Panc1 (cell line): ENCODE measurements around the gene NHLRC2. TPM values are rescaled to one million over a fixed set of nuclear protein-coding genes. Genes with fewer than 3 reads are reported as not detected.

Experiments
- ATAC-seq: fragments of 200-7000 bp; cut with Tn5 transposase; 2 replicates; pipeline ENCODE4 v1.9.1; 2020; ENCODE audit warnings: mild to moderate bottlenecking, moderate library complexity
- BruUV-seq: library from RNA; stranded (reverse); fragments of 400-500 nt; replicated peaks from 2 replicates; lab custom pipeline; 2021; lab: Mats Ljungman, UMichigan
- CTCF ChIA-PET: fragments of 300-600 bp; sonication (Branson Sonifier 250); formaldehyde crosslinking; loops from one replicate; lab custom pipeline; 2022; ENCODE audit warnings: antibody characterized with exemption; lab: Charles Lee
- POLR2A ChIA-PET: fragments of 300-600 bp; sonication (Branson Sonifier 250); formaldehyde crosslinking; loops from one replicate; lab custom pipeline; 2022; ENCODE audit warnings: antibody characterized with exemption; lab: Charles Lee
- DNase-seq: peaks from one replicate; pipeline ENCODE4 v3.0.0-alpha.2; 2010; ENCODE audit warnings: low read depth, low spot score
- H3K27ac ChIP-seq: 2 replicates; pipeline ENCODE4 v1.5.1; 2011; ENCODE audit warnings: mild to moderate bottlenecking, low read length, inconsistent platforms
- H3K27me3 ChIP-seq: fragments of 200-500 bp; sonication (Bioruptor generic); 2 replicates; pipeline ENCODE4 v1.6.0; 2014; ENCODE audit warnings: low read length, inconsistent platforms; ENCODE audit not compliant: control insufficient read depth, insufficient read depth
- H3K36me3 ChIP-seq: fragments of 200-500 bp; sonication (Bioruptor generic); 2 replicates; pipeline ENCODE4 v1.5.1; 2014; ENCODE audit warnings: inconsistent platforms, mild to moderate bottlenecking, low read length, moderate library complexity; ENCODE audit not compliant: control insufficient read depth, insufficient read depth
- H3K4me1 ChIP-seq: 2 replicates; pipeline ENCODE4 v1.5.1; 2011; ENCODE audit warnings: inconsistent platforms, mild to moderate bottlenecking, low read length, moderate library complexity; ENCODE audit not compliant: control insufficient read depth, insufficient read depth
- H3K4me3 ChIP-seq, 2 experiments: 2 replicates each; pipeline ENCODE4 v1.5.1; 2011 to 2012; ENCODE audit warnings: low read depth in 2 of 2, low read length in 2 of 2, mild to moderate bottlenecking in 2 of 2, inconsistent platforms in 1 of 2, moderate library complexity in 1 of 2
- H3K9me3 ChIP-seq: fragments of 200-500 bp; sonication (Bioruptor generic); 2 replicates; pipeline ENCODE4 v1.5.1; 2014; ENCODE audit warnings: low read depth, mild to moderate bottlenecking, inconsistent platforms, low read length, moderate library complexity; ENCODE audit not compliant: control insufficient read depth, insufficient read depth
- CTCF ChIP-seq: fragments of 450-650 bp; IDR thresholded peaks from 2 replicates; pipeline ENCODE4 v1.5.1; 2017; ENCODE audit warnings: mild to moderate bottlenecking
- POLR2AphosphoS5 ChIP-seq: IDR thresholded peaks from 2 replicates; pipeline ENCODE4 v1.6.1; 2012; ENCODE audit warnings: mild to moderate bottlenecking, low read depth, low read length, moderate library complexity
- REST ChIP-seq, 2 experiments: IDR thresholded peaks; 2 replicates each; pipeline ENCODE4 v1.6.1; 2011 to 2012; ENCODE audit warnings: low read depth in 2 of 2, control low read depth in 1 of 2, low read length in 1 of 2, mild to moderate bottlenecking in 1 of 2, moderate library complexity in 1 of 2; ENCODE audit not compliant: insufficient read depth in 1 of 2
- SIN3A ChIP-seq: IDR thresholded peaks from 2 replicates; pipeline ENCODE4 v1.6.1; 2012; ENCODE audit warnings: low read depth, mild to moderate bottlenecking, low read length, moderate library complexity, borderline replicate concordance; ENCODE audit not compliant: insufficient read depth
- TCF7L2 ChIP-seq: IDR thresholded peaks from 2 replicates; pipeline ENCODE4 v1.6.1; 2011; ENCODE audit warnings: mild to moderate bottlenecking, low read depth, low read length, inconsistent platforms
- in situ Hi-C: cut with HindIII; loops from 2 replicates; pipeline ENCODE4 v1.10.0; 2016; ENCODE audit warnings: low sequenced_read_pairs, low pct_unique_long_range_greater_than_20kb
- intact Hi-C: fragments of 100-400 bp; cut with micrococcal nuclease; formaldehyde crosslinking; loops from one replicate; pipeline ENCODE4 v1.10.0; 2022; ENCODE audit not compliant: unreplicated experiment
- total RNA-seq: library from RNA; stranded (reverse); gene quantifications from one replicate; pipeline ENCODE4 v1.2.1, GENCODE V29; 2021; ENCODE audit not compliant: unreplicated experiment

The NHLRC2 gene
- total RNA-seq, 1 experiment from 2014 or later, result 47.3 TPM

GRCh38 chr10:113895018-113895417 lies 40.6 kb downstream of the NHLRC2 start:
- DNase-seq (no peak), ATAC-seq (no peak)
- no peaks in the 10 kb centered on the region for H3K9me3 ChIP-seq
- H3K27ac ChIP-seq, result no peak overlapping the region
- no peak for TF ChIP-seq REST (IDR thresholded peaks at IDR 0.05; ENCODE audit: insufficient read depth in 1 of 2, low read depth in 2 of 2, low read length in 1 of 2)
- no peak for TF ChIP-seq POLR2AphosphoS5
- TF ChIP-seq TCF7L2, result no peak
- TF ChIP-seq CTCF, result no peak
- no peak for TF ChIP-seq SIN3A
- H3K27me3 ChIP-seq, result no peaks in the 10 kb centered on the region
- ChIA-PET CTCF (no interaction called here), POLR2A (no interaction called here)
- BruUV-seq, result no TSS peak
- H3K4me3 ChIP-seq, result no peak overlapping the region
- intact Hi-C loops (no loop called here), in situ Hi-C loops (no loop called here)
- peaks cover 16% of the 10 kb centered on the region; the same call in 1 of the 2 replicates for H3K4me1 ChIP-seq
- H3K36me3 ChIP-seq, result peaks cover 4% of the 10 kb centered on the region; the same call in 1 of the 2 replicates

GRCh38 chr10:113897693-113898618 lies 43.5 kb downstream of the NHLRC2 start:
- Histone ChIP-seq H3K4me3 (no peak overlapping the region), H3K36me3 (peaks cover 18% of the 10 kb centered on the region), H3K27me3 (no peaks in the 10 kb centered on the region), H3K27ac (peak overlapping the region; percentile 69), H3K4me1 (peaks cover 16% of the 10 kb centered on the region; the same call in 1 of the 2 replicates), H3K9me3 (no peaks in the 10 kb centered on the region)
- ChIA-PET CTCF (no interaction called here), POLR2A (no interaction called here)
- DNase-seq (no peak), ATAC-seq (peak; percentile 74)
- intact Hi-C loops (no loop called here), in situ Hi-C loops (no loop called here)
- TF ChIP-seq TCF7L2 (peak; percentile 78), REST (IDR thresholded peaks at IDR 0.05; ENCODE audit: insufficient read depth in 1 of 2, low read depth in 2 of 2, low read length in 1 of 2) (no peak)
- no TSS peak for BruUV-seq
